ENCODE results near the gene JADE1.

DNA sequence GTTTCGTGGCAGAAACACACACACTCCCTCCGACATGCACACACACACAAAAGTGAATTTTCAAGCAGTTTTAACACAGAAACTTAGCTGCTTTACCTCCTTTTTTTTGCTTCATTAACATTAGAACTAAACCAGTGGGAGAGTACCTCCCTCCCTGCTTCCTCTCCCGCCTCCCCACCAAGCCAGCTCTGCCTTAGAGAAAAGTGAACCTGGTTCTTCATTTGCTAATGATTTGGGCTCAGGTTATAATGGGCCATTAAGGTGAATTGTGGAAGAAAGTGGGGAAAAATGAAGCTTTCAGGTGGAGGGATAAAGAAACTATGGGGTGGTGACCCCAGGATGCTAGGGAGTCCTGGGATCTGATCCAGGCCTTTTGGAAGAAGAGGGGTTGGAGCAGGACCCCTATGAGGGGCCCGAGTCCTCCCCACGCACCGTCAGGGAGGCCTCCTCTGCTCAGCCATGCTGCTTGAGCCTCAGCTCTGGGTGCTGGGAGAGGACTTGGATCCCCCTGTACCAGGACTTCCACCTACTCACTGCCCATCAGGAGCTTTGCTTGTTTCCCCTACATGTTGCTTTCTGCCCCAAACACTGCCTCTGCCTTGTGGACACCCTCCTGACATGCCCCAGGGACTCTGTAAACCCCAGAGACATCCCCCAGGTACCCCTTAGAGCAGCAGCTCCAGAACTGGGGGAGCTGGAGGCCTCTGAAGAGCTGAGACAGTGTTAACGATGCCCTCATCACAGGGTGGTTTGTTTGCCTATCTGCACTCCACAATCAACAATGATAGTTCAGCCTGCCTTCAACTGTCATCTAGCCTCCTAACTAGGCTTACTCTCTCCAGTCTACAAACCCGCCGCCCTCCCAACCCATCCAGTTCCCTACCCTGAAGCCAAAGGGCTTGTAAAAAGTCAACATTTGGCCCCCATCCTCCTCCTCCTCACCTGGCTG, 6.5 kb upstream of the JADE1 start:
- TF ChIP-seq, protein P1, sequence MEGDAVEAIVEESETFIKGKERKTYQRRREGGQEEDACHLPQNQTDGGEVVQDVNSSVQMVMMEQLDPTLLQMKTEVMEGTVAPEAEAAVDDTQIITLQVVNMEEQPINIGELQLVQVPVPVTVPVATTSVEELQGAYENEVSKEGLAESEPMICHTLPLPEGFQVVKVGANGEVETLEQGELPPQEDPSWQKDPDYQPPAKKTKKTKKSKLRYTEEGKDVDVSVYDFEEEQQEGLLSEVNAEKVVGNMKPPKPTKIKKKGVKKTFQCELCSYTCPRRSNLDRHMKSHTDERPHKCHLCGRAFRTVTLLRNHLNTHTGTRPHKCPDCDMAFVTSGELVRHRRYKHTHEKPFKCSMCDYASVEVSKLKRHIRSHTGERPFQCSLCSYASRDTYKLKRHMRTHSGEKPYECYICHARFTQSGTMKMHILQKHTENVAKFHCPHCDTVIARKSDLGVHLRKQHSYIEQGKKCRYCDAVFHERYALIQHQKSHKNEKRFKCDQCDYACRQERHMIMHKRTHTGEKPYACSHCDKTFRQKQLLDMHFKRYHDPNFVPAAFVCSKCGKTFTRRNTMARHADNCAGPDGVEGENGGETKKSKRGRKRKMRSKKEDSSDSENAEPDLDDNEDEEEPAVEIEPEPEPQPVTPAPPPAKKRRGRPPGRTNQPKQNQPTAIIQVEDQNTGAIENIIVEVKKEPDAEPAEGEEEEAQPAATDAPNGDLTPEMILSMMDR (optimal IDR thresholded peaks at IDR 0.05 in 1 of 3, IDR thresholded peaks at IDR 0.05 in 1 of 3, conservative IDR thresholded peaks at IDR 0.05 in 1 of 3; ENCODE audit: extremely low read depth in 1 of 3, insufficient read depth in 2 of 3, low read length in 3 of 3) = no peak
- TF ChIP-seq EZH2 (IDR thresholded peaks at IDR 0.05; ENCODE audit: low read length) = no peak

Measured in keratinocyte (primary cell).